NCI-H446 treated with DMSO at 0.1 percent for 48 hours (cell line): ENCODE measurements around the gene USP2.
"Not testable (repeated sequence)": the region's sequence is repeated elsewhere in the genome, so short reads cannot be mapped to it uniquely, and the experiment has no call there.

Source experiments
- DNase-seq: peaks from one replicate; lab custom pipeline; 2025; lab: John Stamatoyannopoulos, UW

USP2 gene

DNA sequence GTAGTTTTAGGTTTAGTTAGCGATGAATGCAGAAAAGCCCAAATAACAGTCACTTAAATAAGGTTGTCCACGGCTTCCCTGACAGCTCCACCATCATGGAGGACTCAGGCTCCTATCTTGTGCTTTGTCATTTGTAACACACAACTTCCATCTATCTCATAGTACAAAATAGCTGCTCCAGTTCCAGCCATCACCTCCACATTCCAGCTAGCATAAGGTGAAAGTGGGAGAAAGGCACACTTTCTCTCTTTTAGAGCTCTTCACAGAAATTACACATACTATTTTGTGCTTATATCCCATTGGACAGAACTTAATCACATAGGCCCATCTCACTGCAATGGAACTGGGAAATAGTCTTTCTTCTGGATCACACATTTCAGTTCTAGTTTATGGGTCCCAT lies 32.8 kb upstream of the USP2 start:
- no peak for DNase-seq

DNA sequence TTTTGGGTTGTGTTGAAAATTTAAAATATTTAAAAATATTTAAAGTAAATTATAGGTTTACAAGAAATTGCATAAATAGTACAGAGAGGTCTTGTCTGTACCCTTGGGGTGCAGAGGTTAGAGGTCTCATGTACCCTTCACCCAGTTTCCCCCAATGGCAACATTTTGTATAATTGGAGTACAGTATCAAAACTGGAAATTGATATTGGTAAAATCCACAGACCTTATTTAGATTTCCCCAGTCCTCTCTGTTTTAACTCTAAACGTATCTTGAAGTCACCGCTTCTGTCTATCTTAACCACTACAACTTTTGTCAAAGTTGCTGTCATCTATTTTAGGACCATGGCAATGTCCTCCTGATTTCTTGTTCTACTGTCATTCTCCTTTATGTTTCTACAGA lies 30.6 kb upstream of the USP2 start:
- no peak for DNase-seq

- DNase-seq: no peak
Measured at GRCh38 chr11:119410501-119410900, 29.0 kb upstream of the USP2 start.

- DNase-seq: no peak
Measured at GRCh38 chr11:119409731-119410130, 28.2 kb upstream of the USP2 start.

DNA sequence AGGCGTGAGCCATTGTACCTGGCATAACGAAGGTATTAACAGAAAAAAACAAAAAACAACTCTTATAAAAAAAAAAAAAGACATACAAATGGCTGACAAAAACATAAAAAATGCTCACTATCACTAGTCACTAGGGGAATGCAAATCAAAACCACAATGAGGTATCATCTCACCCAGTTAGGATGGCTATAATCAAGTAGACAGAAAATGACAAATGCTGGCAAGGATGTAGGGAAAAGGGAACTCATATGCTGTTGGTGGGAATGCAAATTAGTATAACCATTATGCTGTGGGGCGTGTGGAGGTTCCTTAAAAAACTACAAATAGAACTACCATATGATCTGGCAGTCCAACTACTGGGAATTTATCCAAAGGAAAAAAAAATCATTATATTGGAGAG lies 24.5 kb upstream of the USP2 start:
- no peak for DNase-seq

DNA sequence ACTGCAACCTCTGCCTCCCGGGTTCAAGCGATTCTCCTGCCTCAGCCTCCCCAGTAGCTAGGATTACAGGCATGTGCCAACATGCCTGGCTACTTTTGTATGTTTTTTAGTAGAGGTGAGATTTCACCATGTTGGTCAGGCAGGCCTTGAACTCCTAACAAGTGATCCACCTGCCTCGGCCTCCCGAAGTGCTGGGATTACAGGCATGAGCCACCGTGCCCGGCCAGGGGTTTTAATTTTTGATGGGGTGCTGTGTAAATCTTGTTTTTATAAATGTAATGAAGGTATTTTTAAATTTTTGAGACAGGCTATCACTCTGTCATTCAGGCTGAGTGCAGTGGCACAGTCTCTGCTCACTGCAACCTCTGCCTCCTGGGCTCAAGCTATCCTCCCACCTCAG lies 24.0 kb upstream of the USP2 start:
- DNase-seq: not testable (repeated sequence)

GRCh38 chr11:119404872-119405271 lies 23.4 kb upstream of the USP2 start:
- no peak for DNase-seq

DNA sequence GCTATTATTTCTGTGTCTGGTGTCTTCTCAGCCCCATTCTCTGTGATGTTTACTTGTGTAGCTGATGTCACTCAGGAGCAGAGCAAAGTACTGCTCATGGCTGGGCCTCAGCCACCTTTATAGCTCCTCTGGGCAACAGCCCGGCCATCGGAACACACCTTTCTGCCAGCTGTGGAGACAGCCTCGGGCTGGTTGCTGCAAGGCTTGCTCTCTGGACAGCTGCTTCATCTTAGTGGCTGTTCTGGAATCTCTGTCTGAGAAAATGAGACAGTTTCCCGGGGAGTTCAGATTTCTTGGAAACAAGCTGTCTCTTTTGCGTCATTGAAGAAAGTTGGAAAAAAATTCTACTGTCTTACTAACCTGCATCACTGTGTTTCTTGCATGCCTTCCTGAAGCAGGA lies 21.5 kb upstream of the USP2 start:
- no peak for DNase-seq

- DNase-seq: no peak
Measured at GRCh38 chr11:119402470-119402869, 21.0 kb upstream of the USP2 start.

DNA sequence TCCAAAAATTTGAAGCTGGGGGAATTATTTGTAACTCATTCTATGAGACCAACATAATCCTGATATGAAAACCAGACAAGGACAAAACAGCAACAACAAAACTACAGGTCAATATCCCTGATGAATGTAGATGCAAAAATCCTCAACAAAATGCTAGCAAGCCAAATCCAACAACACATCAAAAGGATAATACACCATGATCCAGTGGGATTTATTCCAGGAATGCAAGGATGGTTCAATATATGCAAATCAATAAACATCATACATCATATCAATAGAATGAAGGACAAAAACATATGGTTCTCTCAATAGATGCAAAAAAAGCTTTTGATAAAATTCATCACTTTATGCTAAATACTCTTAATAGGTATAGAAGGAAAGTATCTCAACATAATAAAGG lies 19.4 kb upstream of the USP2 start:
- no peak for DNase-seq

DNA sequence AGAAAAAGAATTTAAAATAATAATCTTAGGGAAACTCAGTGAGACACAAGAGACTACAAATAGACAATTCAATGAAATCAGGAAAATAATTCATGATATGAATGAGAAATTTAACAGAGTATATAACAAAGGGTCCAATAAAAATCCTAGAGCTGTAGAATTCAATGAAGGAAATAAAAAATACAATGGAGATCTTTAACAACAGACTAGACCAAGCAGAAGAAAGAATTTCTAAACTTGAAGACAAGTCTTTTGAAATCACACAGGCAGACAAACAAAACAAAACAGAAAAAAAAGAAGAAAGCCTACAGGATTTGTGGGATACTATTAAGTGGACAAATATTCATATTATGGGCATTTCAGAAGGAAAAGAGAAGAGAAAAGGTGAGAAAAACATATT lies 16.2 kb upstream of the USP2 start:
- no peak for DNase-seq

- DNase-seq: no peak
Measured at GRCh38 chr11:119396835-119397234, 15.3 kb upstream of the USP2 start.

- DNase-seq: no peak
Measured at GRCh38 chr11:119391275-119391674, 9.8 kb upstream of the USP2 start.

DNA sequence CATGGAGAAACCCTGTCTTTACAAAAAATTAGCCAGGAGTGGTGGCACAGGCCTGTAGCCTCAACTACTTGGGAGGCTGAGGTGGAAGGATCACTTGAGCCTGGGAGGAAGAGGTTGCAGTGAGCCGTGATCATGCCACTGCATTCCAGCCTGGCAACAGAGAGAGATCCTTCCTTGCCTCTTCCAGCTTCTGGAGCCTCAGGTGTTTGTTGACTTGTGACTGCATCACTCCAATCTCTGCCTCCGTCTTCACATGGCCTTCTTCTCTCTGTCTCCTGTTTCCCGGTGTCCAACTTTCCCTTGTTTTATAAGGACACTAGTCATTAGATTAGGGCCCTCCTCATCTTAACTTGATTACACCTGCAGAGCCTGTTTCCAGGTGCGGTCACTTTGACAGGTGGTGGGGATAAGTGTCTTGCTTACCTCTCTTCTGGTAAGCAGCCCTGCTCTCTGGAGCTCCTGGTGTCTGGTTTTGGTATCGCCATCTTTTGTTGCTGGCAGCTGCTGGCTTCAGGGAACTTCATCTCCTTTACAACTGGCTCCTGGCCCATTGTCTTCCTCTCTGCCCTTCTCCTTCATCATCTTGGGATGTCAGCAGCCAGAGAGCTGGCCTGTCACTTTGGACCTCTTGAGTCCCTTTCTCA lies 8.2 kb upstream of the USP2 start:
- no peak for DNase-seq

GRCh38 chr11:119388103-119388502 lies 6.6 kb upstream of the USP2 start:
- no peak for DNase-seq

- DNase-seq: no peak
Measured at GRCh38 chr11:119384332-119384731, 2.8 kb upstream of the USP2 start.

DNA sequence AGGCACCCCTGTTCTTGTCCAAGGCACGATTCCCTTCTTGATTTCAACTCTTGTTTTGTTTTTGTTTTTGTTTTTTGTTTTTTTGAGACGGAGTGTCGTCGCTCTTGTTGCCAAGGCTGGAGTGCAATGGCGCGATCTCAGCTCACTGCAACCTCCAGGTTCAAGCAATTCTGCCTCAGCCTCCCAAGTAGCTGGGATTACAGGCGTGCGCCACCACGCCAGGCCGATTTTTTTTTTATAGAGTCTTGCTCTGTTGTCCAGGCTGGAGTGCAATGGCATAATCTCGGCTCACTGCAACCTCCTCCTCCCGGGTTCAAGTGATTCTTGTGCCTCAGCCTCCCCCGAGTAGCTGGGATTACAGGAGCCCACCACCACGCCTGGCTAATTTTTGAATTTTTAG lies 1.0 kb upstream of the USP2 start:
- not testable (repeated sequence) for DNase-seq

- DNase-seq: no peak
Measured at GRCh38 chr11:119382101-119382500, 611 bp upstream of the USP2 start.

GRCh38 chr11:119380827-119381180 lies 686 bp downstream of the USP2 start:
- no peak for DNase-seq

DNA sequence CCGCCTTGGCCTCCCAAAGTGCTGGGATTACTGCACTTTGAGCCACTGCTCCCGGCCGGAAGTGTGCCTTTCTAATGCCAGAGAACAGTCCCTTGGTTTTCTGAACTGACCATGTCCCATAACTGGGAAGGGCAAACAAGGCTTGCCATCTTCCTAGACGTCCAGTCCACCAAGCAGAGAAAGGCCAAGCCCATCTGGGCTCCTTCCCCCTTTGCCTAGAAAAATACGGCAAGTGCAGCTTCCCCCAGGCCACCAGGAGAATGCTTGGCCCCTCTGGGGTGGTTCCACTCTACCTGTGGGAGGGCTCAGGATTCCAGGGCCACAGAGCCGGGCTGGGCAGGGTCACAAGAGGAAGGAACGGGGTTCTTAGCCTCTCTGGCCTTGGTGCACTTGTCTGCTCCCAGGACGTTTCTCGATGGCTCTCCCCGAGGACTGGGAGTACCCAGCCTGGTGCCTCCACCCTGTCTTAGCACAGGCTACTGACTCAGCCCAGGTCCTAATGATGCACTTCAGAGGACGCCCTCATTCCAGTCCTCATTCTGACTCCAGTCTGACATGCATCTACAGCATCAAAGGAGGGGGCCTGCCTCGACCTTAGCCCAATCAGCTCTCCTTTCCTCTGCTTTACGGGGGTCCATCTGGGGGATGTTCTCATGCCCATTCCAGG lies 1.2 kb downstream of the USP2 start:
- DNase-seq: no peak

GRCh38 chr11:119378851-119379465 lies 2.5 kb downstream of the USP2 start:
- no peak for DNase-seq

- DNase-seq: no peak
Measured at GRCh38 chr11:119377961-119378667, 3.4 kb downstream of the USP2 start.
